IPS-18c (cell line): ENCODE measurements around the gene SRGAP3.

Experiments
- H3K4me3 ChIP-seq: 2 replicates; pipeline ENCODE4 v1.7.0; 2013; ENCODE audit warnings: low read depth, mild to moderate bottlenecking, low read length, moderate library complexity; ENCODE audit not compliant: insufficient read depth
- H3K9me3 ChIP-seq: one replicate; pipeline ENCODE4 v1.6.1; 2013; ENCODE audit warnings: mild to moderate bottlenecking, low read length, moderate library complexity; ENCODE audit not compliant: control insufficient read depth, insufficient read depth

The SRGAP3 gene

GRCh38 chr3:9045371-9045770 is 204.1 kb downstream of the SRGAP3 start:
- H3K4me3 ChIP-seq, result no peak overlapping the region
- H3K9me3 ChIP-seq, result no peaks in the 10 kb centered on the region

- Histone ChIP-seq H3K4me3 (no peak overlapping the region), H3K9me3 (no peaks in the 10 kb centered on the region)
Measured at GRCh38 chr3:9043063-9043462, 206.4 kb downstream of the SRGAP3 start.

- Histone ChIP-seq H3K9me3 (no peaks in the 10 kb centered on the region), H3K4me3 (no peak overlapping the region)
Measured at GRCh38 chr3:9041626-9042025, 207.8 kb downstream of the SRGAP3 start.

GRCh38 chr3:9040996-9041395 is 208.4 kb downstream of the SRGAP3 start:
- H3K4me3 ChIP-seq, result no peak overlapping the region
- no peaks in the 10 kb centered on the region for H3K9me3 ChIP-seq

GRCh38 chr3:9037144-9037711 is 212.2 kb downstream of the SRGAP3 start:
- Histone ChIP-seq H3K9me3 (no peaks in the 10 kb centered on the region), H3K4me3 (no peak overlapping the region)

- Histone ChIP-seq H3K9me3 (no peaks in the 10 kb centered on the region), H3K4me3 (no peak overlapping the region)
Measured at GRCh38 chr3:9036404-9037131, 212.9 kb downstream of the SRGAP3 start.

GRCh38 chr3:9035961-9036360 is 213.5 kb downstream of the SRGAP3 start:
- no peak overlapping the region for H3K4me3 ChIP-seq

GRCh38 chr3:9035473-9035872 is 214.0 kb downstream of the SRGAP3 start:
- no peak overlapping the region for H3K4me3 ChIP-seq

More at GRCh38 chr3:9035961-9036360, 213.5 kb downstream of the SRGAP3 start:
- no peaks in the 10 kb centered on the region for H3K9me3 ChIP-seq

GRCh38 chr3:9033867-9034266 is 215.6 kb downstream of the SRGAP3 start:
- no peak overlapping the region for H3K4me3 ChIP-seq

More at GRCh38 chr3:9035473-9035872, 214.0 kb downstream of the SRGAP3 start:
- H3K9me3 ChIP-seq, result no peaks in the 10 kb centered on the region

GRCh38 chr3:9032231-9032777 is 217.1 kb downstream of the SRGAP3 start:
- Histone ChIP-seq H3K4me3 (no peak overlapping the region), H3K9me3 (no peaks in the 10 kb centered on the region)

More at GRCh38 chr3:9033867-9034266, 215.6 kb downstream of the SRGAP3 start:
- no peaks in the 10 kb centered on the region for H3K9me3 ChIP-seq

GRCh38 chr3:9030034-9030433 is 219.4 kb downstream of the SRGAP3 start:
- H3K9me3 ChIP-seq, result no peaks in the 10 kb centered on the region
- H3K4me3 ChIP-seq, result no peak overlapping the region

GRCh38 chr3:9028134-9028533 is 221.3 kb downstream of the SRGAP3 start:
- H3K9me3 ChIP-seq, result no peaks in the 10 kb centered on the region
- no peak overlapping the region for H3K4me3 ChIP-seq

GRCh38 chr3:9026320-9027045 is 223.0 kb downstream of the SRGAP3 start:
- Histone ChIP-seq H3K9me3 (no peaks in the 10 kb centered on the region), H3K4me3 (no peak overlapping the region)

- Histone ChIP-seq H3K4me3 (no peak overlapping the region), H3K9me3 (no peaks in the 10 kb centered on the region)
Measured at GRCh38 chr3:9024341-9024740, 225.1 kb downstream of the SRGAP3 start.

GRCh38 chr3:9023226-9023590 is 226.2 kb downstream of the SRGAP3 start:
- H3K9me3 ChIP-seq, result no peaks in the 10 kb centered on the region
- H3K4me3 ChIP-seq, result no peak overlapping the region

- no peak overlapping the region for H3K4me3 ChIP-seq
- H3K9me3 ChIP-seq, result no peaks in the 10 kb centered on the region
Measured at GRCh38 chr3:9022305-9023225, 226.9 kb downstream of the SRGAP3 start.
